Measurements from ENCODE around the gene TMEFF2.

GRCh38 chr2:192157776-192158175, 37.0 kb downstream of the TMEFF2 start:
- TF ChIP-seq, protein P1, sequence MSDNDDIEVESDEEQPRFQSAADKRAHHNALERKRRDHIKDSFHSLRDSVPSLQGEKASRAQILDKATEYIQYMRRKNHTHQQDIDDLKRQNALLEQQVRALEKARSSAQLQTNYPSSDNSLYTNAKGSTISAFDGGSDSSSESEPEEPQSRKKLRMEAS (IDR thresholded peaks at IDR 0.05; ENCODE audit: low read depth, low read length), result no peak
- TF ChIP-seq POLR2AphosphoS5 (IDR thresholded peaks at IDR 0.05; ENCODE audit: low read length), result no peak
